HepG2 (cell line): ENCODE data around the gene TRDN.

Source experiments
- ATAD3A ChIP-seq: sonication (generic); formaldehyde crosslinking; IDR thresholded peaks from 2 replicates; pipeline ENCODE4 v1.4.0; 2020; ENCODE audit warnings: missing genetic modification reagents
- CCAR2 ChIP-seq: fragments of 200-400 bp; formaldehyde crosslinking; optimal IDR thresholded peaks from 2 replicates; pipeline ENCODE3; 2018; ENCODE audit warnings: low read depth, mild to moderate bottlenecking, low read length, moderate library complexity
- CTCF ChIP-seq: sonication (generic); formaldehyde crosslinking; IDR thresholded peaks from 2 replicates; pipeline ENCODE4 v1.5.0; 2020; ENCODE audit warnings: mild to moderate bottlenecking, missing genetic modification reagents, moderate library complexity
- GABPA ChIP-seq, 2 experiments: IDR thresholded peaks; 2 replicates each; pipeline ENCODE4 v1.6.1; 2011 to 2016; ENCODE audit warnings: low read depth in 2 of 2, low read length in 1 of 2, missing biosample characterization in 1 of 2, missing genetic modification characterization in 1 of 2
- HNF1B ChIP-seq: sonication (generic); formaldehyde crosslinking; IDR thresholded peaks from 2 replicates; pipeline ENCODE4 v1.5.1; 2020; ENCODE audit warnings: mild to moderate bottlenecking, moderate library complexity, missing genetic modification reagents
- KDM5A ChIP-seq: fragments of 200-600 bp; sonication (generic); IDR thresholded peaks from 2 replicates; pipeline ENCODE4 v1.7.0; 2018; ENCODE audit warnings: antibody characterized with exemption, mild to moderate bottlenecking, low read length, borderline replicate concordance
- POLR2A ChIP-seq, 2 experiments: IDR thresholded peaks; 2 replicates each; pipeline ENCODE4 v1.6.1; 2011; ENCODE audit warnings: low read depth in 2 of 2, low read length in 2 of 2, mild to moderate bottlenecking in 1 of 2, moderate library complexity in 1 of 2; ENCODE audit not compliant: insufficient read depth in 1 of 2
- ZNF496 ChIP-seq: sonication (generic); formaldehyde crosslinking; IDR thresholded peaks from 2 replicates; pipeline ENCODE4 v1.8.1; 2023; ENCODE audit warnings: mild to moderate bottlenecking, moderate library complexity, missing genetic modification reagents; ENCODE audit not compliant: insufficient replicate concordance

- TF ChIP-seq ZNF496 (CRISPR knock-in tag) (no peak), KDM5A (no peak), CTCF (no peak), POLR2A (IDR thresholded peaks at IDR 0.05; ENCODE audit: insufficient read depth in 1 of 2, low read depth in 2 of 2, low read length in 2 of 2) (no peak), ATAD3A (CRISPR knock-in tag) (no peak), CCAR2 (no peak), GABPA (IDR thresholded peaks at IDR 0.05; ENCODE audit: low read depth, low read length) (no peak), GABPA (CRISPR knock-in tag; IDR thresholded peaks at IDR 0.05; ENCODE audit: low read depth) (no peak), HNF1B (no peak)
These were observed 238.7 kb downstream of the TRDN start for GRCh38 chr6:123398072-123398471.
